GM19238 (cell line): ENCODE measurements around the gene RNASE8.
A peak's percentile ranks its signal among the peaks of the same experiment; 100 is the strongest.
"Not testable (repeated sequence)": the region's sequence is repeated elsewhere in the genome, so short reads cannot be mapped to it uniquely, and the experiment has no call there.

Source experiments
- DNase-seq: peaks from one replicate; pipeline ENCODE4 v3.0.0; 2011; ENCODE audit warnings: low spot score; ENCODE audit not compliant: insufficient read length

The RNASE8 gene

DNA sequence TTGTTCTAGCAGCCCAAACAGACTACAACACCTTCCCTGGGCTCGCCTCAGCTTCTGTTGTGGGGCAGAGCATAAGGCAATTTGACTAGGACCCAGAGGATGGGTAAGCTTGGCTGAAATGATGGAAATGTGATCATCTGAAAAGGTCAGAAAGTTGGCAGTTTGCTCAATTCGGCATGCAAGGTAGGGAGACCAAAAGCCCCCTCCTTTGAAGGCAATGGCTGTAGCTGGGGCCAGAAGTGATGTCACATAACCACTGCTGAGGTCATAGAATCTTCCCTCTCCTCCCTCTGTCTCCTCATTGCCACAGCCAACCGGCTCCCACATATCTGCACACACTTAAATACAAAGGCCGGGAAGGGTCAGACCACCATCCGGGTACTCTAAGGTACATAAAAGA is 27.7 kb upstream of the RNASE8 start, which contains the start of gene TPPP2:
Gene TPPP2 (plus strand): TSS at position 301 of the 400 bp plus-strand sequence. CDS start 365 bp downstream, outside the sequence.
- no peak for DNase-seq

DNA sequence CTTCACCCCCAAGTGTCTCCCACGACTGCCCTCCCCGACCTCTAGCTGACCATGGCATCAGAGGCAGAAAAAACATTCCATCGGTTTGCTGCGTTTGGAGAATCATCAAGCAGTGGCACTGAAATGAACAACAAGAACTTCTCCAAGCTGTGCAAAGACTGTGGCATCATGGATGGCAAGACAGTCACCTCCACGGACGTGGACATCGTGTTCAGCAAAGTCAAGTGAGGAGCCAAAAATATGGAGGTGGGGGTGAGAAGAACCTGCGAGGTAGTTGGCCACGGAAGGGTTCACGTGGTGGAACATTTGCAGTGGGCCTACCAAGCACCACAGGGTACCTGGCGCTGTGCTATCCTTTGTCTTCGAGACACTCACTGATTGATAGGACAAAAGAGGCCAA is 27.1 kb upstream of the RNASE8 start:
- no peak for DNase-seq

DNA sequence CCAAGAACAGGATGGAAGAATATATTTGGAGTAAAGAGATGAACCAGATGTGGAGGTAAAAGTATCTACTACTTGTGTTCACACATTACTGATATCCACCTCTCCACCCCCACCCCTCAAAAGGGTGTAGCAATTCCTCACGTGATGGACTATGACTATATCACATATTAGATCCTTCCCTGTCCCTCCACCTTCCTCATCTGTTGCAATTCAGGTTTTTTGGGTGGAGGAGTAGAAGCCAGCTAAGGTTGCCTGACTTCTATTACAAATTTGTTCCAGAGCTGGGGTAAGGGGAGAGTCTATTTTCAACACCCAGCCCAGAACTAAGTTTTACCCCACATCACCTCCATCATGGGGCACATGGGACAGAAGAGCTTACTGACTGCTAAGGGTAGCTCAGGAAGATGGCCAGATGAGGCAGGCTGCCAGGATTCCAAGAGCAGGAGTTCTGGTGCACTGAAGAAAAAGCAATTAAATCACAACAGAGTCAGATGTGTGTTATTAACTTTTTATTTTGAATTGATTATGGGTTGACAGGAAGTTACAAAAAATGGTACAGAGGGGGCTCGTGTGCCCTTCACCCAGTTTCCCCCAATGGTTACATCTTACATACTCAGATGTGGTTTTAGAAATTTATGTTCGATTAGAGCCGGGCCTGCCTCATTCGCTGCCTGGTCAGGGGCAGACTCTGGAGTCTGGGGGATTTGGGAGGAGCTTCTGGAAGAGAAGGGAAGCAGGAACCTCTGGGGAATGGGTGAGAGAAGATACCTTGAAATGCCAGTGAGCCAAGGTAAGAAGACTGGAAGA is 25.1 kb upstream of the RNASE8 start:
- DNase-seq = no peak

DNA sequence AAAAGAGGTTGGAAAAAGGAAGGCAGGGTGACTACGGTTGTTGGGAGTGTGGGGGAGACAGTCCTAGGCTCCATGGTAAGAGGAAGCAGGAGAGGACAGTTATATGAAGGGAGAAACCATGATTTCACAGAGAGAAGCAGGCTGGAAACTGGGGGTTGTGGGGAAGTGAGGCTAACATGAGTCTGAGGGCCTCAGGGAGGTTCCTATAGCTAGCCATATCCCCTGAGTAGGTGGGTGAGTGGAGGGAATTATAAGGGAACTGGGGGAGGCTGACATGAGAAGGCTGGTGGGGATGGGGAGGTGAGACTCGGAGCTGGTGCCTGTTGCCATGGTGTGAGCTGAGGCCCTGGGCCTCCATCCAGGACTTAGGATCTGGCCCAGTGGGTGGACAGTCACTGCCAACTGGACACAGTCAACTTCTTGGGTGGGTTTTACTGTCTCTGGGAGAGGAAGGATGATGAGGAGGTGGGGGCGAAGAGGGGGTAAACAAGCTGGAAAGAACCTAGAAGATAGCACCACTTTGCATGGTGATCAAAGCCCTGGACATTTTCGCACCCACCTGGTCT is 24.4 kb upstream of the RNASE8 start:
- DNase-seq = no peak

DNA sequence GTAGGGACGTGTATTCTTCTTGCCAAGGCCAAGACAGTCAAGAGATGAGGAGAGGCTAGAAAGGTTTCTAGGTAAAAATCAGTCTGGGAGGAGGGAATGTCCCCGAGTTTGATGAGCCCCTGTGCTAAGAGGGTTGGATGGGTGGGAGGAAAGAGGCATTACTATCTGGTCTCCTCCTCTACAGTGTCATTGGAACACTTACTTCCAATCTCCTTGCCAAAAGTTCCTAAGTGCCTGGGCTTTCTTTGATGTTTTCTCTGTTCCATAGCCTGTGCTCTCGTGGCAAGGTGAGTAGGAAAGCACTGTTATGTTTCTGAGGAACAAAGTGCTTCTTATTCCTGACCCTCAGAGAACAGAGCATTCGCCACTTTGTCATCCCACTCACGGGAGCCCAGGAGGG is 22.9 kb upstream of the RNASE8 start, which contains the start of gene RNASE13:
Gene RNASE13 (minus strand): TSS at position 101 of the 400 bp plus-strand sequence. CDS start 519 bp downstream, outside the sequence.
- no peak for DNase-seq

DNA sequence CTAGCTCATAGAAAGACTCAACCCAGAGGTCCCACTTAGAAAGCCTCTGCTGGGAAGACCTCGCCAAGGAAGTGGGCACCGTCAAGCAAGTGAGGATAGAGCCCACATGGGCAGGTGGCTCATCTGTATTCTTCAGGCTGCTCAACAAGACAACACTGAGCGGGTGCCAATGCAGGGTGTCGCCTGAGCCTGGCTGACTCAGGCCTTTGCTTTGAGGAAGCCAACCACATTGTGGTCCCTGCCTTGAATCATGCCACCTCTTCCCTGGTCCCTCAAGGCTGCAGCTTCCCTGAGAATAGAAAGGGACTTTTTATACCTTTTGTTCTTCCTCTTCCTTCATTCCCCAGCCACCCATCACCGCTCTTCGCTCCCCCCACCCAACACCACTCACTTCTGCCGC is 20.9 kb upstream of the RNASE8 start:
- no peak for DNase-seq

DNA sequence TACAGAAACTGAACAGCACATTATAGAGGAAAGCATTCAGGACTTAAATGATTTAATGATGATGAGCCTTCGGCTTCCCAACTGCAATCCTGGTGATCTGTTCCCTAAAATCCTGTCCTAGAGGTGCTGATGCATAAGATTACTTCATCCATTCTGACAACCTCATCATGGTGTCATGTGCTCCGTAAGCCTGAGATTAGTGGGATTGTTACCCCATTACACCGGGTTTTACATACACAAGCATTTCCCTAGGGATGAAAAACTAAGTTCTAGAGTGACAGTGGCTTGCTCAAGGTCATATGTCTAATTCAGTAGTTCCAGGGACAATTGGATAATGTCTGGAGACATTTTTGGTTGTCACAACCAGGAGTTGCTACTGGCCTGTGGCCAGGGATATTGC is 20.5 kb upstream of the RNASE8 start:
- no peak for DNase-seq

DNA sequence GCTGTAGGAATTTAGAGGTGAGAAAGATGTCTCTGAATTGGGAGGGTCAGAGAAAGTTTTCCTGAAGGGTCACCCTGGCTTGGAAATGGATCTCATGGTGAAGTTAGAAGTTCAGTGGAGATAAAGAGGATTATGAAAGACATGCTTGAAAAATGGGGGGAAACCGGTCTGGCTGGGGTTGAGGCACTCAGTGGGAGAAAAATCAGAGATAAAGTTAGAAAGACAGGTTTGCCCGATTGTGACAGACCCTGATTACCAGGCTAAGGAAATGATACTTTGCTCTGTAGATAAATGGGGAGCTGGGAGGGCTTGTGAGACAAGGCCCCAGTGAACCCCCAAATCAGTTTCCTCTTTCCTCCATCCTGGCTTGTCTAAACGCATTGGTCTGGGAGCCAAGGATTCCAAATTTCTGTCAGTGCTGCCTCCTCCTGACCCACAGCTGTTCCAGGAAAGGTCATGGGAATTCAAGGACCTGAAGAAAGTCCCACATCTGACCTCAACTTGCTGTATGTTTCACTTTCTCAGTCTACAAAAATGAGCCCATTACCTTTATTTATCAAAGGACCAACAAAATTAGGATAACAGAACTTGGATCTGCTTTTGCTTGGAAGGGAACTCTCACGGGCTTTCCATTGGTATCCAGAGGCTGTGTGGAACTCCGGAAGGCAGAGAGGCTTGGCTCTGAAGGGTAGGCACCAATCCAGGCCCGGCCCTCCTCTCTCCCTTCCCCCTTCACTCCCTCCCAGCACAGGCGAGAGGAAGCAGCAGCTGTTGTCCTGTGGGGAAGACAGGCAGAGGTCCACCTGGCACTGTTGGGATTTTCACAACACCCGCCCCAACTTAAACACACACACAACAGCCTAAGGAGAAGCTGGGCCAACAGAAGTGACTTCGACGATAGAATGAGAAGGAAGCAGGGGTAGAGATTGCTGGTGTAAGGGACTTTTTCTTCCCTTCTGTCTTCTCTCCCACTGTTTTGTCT is 18.9 kb upstream of the RNASE8 start:
- no peak for DNase-seq

DNA sequence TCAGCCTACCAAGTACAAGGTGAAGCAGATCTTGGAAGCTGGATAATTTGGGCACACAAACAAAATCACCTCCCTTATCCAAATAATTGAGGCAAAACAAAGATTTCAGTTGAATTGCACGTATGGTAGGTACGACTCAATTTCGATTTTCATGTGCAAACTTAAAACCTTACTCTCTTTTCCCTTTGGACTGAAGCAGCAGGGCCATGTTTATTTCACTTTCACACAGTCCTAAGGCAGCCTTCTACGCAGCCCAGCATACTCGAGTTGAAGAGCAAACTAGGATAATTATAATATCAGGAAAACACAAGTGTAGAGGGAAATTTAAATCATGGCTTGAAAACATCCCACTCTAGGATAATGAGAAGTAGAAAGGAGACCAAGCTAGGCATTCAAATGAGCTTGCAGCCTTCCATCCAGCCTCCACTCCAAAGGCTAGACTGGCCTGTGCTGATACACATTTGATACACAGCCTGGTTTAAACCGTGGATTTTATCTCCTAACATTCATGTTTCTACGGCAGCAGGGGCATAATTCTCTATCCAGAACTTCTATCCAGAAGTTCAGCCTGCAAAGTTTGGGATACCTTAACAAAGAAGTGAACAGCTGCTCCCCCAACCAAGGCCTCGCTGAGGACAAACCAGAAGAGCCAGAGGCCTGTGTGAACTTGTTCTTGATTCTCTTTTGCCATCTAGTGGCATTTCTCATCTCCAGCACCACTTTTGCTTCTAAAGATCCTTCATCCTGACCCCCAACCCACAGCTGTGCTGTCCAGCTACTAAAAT is 17.8 kb upstream of the RNASE8 start:
- peak; percentile 23 for DNase-seq

DNA sequence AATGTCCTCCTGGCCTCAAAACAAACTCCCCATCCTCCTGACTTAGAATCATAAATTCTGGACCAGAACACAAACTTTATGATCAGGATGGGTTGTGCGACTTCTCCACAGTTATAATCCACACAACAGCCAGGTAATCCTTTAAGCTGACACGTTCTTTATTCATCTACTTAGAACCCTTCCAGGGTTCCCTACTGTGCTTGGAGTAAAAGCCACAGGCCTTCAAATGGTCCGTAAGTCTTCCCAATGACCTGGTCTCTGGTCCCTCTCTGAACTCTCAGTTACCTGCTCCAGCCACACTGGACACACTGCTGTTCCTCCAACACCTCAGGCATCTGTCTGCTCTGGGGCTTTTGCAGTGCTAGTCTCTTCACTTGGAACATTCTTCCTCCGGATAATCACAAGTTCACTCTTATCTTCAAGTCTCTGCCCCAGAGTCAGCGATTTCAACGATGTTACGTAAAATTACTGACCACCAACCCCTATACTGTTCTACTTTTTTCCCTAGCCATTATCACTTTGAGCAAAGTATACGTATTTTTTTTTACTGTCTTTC is 17.2 kb upstream of the RNASE8 start:
- no peak for DNase-seq

DNA sequence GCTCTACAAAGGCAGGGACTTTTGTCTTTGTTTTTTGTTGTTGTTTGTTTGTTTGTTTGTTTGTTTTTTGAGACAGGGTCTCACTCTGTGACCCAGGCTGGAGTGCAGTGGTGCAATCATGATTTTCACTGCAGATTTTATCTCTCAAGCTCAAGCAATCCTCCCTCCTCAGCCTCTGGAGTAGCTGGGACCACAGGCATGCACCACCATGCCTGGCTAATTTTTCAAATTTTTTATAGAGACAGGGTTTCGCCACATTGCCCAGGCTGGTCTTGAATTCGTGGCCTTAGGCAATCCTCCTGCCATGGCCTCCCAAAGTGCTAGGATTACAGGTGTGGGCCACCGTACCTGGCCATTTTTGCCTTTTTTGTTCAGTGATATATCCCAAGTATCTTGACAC is 16.7 kb upstream of the RNASE8 start:
- not testable (repeated sequence) for DNase-seq

DNA sequence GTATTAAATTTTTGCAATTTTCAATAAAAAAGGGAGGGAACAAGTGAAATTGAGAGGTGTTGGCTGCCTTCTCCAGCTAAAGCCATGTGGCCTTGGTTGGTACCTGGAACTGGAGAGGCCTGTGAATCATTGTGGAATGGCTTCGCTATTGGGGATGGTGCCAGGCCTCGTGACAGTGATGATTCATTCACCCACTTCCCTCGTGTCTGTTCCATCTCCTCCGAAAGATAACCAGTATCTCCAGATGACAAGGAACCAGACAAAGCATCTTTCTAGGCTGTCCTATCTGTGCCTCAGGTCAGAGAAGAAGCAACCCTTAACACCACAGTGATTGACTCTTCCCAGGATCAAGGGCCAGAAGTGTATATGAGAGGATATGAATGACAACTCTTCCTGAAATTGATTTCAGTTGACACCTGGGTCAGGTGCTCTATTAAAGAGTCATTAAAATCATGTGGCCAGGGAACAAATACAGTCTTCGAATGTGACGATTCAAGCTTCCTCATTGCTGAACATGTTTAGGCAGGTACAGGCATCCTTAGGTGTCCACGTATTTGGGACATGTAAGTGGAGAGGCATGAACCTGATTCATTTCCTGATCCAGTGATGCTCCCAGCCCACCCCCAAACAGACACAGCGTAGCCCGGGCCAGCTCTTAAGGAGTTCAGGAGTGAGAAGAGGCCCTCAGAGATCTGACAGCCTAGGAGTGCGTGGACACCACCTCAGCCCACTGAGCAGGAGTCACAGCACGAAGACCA is 15.8 kb upstream of the RNASE8 start, which contains the start of gene RNASE7:
Gene RNASE7 (plus strand): TSS at position 687 of the 758 bp plus-strand sequence. CDS start 631 bp downstream, outside the sequence.
- no peak for DNase-seq

DNA sequence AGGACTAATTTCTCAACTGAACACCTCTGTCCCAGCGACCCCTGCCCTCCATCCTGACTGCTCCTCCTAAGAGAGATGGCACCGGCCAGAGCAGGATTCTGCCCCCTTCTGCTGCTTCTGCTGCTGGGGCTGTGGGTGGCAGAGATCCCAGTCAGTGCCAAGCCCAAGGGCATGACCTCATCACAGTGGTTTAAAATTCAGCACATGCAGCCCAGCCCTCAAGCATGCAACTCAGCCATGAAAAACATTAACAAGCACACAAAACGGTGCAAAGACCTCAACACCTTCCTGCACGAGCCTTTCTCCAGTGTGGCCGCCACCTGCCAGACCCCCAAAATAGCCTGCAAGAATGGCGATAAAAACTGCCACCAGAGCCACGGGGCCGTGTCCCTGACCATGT is 14.7 kb upstream of the RNASE8 start:
- DNase-seq = no peak

DNA sequence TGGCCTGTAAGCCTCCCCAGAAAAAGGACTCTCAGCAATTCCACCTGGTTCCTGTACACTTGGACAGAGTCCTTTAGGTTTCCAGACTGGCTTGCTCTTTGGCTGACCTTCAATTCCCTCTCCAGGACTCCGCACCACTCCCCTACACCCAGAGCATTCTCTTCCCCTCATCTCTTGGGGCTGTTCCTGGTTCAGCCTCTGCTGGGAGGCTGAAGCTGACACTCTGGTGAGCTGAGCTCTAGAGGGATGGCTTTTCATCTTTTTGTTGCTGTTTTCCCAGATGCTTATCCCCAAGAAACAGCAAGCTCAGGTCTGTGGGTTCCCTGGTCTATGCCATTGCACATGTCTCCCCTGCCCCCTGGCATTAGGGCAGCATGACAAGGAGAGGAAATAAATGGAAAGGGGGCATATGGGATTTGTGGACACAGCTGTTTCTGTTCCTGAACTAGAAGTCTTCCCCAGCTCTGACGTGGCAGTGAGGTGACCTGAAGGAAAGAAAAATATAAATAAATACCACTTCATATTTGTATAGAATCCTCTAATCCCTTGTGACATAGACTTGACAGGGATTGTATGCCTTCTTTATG is 14.1 kb upstream of the RNASE8 start:
- no peak for DNase-seq

DNA sequence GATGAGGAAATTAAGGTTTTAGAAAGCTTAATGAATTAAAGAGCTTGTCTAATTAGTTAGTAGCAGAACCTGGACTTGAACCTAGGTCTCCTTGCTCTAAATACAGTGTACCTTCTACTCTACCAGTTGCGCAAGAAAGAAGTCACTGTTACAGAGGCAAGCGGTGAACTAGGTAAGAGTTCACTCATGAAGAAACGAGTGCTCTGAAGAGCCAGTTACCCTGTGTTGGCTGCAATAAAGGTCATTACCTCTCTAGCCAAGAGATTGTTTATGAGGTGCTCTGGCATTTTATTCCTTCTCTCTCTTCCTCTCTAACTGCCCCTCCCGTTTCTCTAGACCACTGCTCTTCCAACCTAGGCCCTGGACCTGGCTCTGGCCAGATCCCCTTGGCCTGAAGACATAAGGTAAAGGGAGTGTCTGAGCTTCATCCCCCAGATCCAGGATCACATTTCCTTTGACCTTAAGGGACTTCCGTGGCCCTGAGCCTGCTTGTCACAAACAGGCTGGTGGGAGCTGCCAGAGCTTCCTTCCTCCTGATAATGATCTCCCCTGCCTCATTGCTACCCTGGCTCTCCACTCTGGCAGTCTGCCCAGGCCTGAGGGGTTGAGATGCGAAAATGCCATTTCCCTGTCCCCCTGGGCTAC is 13.5 kb upstream of the RNASE8 start:
- DNase-seq = no peak

DNA sequence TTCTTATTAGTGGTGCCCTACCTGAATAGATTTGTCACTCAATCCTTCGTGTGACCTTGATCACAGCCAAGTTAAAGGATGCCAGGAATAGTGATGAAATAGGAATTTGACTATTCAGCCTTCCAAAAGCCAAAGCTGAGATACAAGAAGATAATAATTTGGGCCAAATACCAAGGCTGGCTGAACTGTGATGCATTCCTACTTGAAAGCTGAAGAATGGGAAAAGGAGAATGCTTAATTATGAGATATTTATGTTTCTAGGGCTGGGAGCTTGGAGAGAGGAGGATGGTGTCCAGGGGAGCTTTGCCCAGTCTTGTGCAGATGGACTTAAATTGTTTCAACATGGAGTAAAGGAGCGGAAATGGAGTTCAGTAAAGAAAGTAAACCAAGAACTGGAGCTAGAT is 10.2 kb upstream of the RNASE8 start:
- no peak for DNase-seq

DNA sequence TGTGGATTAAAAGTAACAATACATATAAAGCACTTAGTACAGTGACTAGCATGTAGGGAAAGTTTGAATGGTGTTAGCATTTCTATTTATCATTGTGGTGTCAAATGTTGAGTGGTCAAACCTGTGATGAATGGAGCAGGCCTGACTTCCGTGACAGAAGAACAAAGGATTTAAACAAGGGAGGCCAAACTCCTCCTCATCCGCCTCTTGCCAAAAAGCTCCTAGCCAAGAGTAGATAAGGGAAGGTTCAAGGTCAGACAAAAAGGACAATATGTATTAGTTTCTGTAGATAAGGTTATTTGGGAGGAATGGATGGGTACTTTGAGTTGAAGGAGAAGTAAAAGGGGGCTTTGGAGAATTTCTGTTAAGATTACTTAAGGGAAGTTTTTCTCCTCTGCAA is 9.0 kb upstream of the RNASE8 start:
- no peak for DNase-seq

DNA sequence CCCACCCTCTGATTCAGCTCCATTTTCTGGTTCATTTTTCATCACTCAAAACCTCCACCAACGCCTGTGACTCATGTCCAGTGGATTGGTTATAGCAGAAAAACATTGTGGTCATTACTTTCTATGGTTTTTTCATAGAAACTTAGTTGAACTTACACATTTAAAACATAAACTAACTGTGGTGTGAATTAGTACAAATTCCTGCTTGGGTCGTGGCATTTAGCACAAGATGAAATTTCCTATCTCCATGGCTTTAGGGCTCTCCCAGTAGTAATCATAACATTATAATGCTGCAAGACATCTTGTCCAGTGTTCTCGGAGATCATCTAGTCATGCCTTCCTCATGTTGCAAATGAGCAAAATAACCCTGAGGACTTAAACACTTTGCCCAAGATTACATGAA is 8.3 kb upstream of the RNASE8 start:
- DNase-seq = no peak

DNA sequence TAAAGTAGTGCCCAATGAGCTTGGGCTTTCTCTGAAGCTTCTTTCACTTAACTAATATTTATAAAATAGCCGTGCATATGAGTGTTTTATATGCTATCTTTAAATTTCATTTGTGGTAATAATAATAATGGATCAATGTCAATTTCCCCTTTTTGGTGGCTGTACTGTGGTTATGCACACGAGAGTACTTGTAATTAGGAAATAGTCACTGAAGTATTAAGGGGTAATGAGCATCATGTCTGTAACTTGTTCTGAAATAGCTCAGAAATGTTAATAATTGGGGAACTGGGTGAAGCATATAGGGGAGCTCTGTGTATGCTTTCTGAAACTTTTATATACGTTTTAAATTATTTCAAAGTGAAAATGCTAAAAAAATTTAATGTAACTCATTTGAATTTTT is 7.0 kb upstream of the RNASE8 start:
- no peak for DNase-seq
